Vagina (tissue), 2 donors: ENCODE measurements around the gene CTDSP2. TPM values are rescaled to one million over a fixed set of nuclear protein-coding genes. Genes with fewer than 3 reads are reported as not detected.

Experiments
- DNase-seq, 2 donors: peaks; one replicate each; pipeline ENCODE4 v3.0.0-alpha.2; 2017; ENCODE audit errors: extremely low spot score in 2 of 2
- H3K27ac ChIP-seq: fragments of 200-600 bp; sonication (generic); one replicate; pipeline ENCODE4 v1.5.1; 2019
- H3K27me3 ChIP-seq: fragments of 200-600 bp; sonication (generic); one replicate; pipeline ENCODE4 v1.5.1; 2019
- H3K36me3 ChIP-seq, 2 donors: fragments of 200-600 bp; sonication (generic); one replicate each; pipeline ENCODE4 v1.5.1; 2017 to 2019
- H3K4me1 ChIP-seq: fragments of 200-600 bp; sonication (generic); one replicate; pipeline ENCODE4 v1.5.1; 2019
- H3K4me3 ChIP-seq, 2 donors: fragments of 200-600 bp; sonication (generic); 1 replicate in 1 of 2; 2 replicates in 1 of 2; pipeline ENCODE4 v1.5.1; 2016 to 2019
- H3K9me3 ChIP-seq: fragments of 200-600 bp; sonication (generic); one replicate; pipeline ENCODE4 v1.5.1; 2019
- CTCF ChIP-seq, 3 experiments: fragments of 450-650 bp in 2 of 3; fragments of 200-600 bp in 1 of 3; sonication (generic) in 1 of 3; IDR thresholded peaks; one replicate each; pipeline ENCODE4 v1.5.1; 2017 to 2019; ENCODE audit warnings: antibody characterized with exemption in 3 of 3, mild to moderate bottlenecking in 2 of 3, moderate library complexity in 2 of 3
- POLR2A ChIP-seq, 2 donors: fragments of 450-650 bp; IDR thresholded peaks; one replicate each; pipeline ENCODE4 v1.6.1; 2017; ENCODE audit warnings: antibody characterized with exemption in 2 of 2, mild to moderate bottlenecking in 2 of 2, moderate library complexity in 2 of 2
- POLR2AphosphoS5 ChIP-seq, 2 donors: sonication (generic); formaldehyde crosslinking; IDR thresholded peaks; one replicate each; pipeline ENCODE4 v1.9.0; 2017; ENCODE audit warnings: antibody characterized with exemption in 2 of 2, mild to moderate bottlenecking in 2 of 2, low read depth in 1 of 2; ENCODE audit not compliant: insufficient read depth in 1 of 2
- intact Hi-C: fragments of 100-400 bp; cut with DNase I; formaldehyde crosslinking; loops from one replicate; pipeline ENCODE4 v1.15.1; 2023
- total RNA-seq: library from RNA; depleted of rRNA; stranded (reverse); fragments of >200 nt; gene quantifications from one replicate; pipeline ENCODE4 v1.2.3, GENCODE V29; 2016

The CTDSP2 gene
- total RNA-seq, 1 donor from 2014 or later, result 108 TPM

DNA sequence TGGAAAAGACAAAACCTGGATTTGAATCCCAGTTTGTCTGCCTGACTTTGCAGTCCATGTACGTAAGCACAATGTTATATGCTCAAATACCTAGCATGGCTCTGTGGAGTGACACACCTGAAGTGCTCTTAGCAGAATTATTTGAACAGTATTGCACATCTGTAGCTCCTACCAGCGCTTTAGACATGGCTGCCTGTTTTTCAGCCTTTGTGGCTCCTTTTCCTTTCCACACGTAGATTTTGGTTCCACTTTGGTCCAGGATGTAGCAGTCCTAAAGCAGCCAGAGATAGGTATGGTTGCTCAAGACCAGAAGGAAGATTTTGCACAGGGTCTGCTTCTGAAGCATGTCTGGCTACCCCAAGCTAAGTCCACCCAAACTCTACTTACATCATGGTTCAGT is 37.1 kb downstream of the CTDSP2 start:
- Histone ChIP-seq H3K4me3 (no peak overlapping the region), H3K36me3 (peaks cover 0 to 26% of the 10 kb centered on the region in 2 donors), H3K27me3 (no peaks in the 10 kb centered on the region), H3K9me3 (no peaks in the 10 kb centered on the region), H3K27ac (no peak overlapping the region), H3K4me1 (peaks cover 8% of the 10 kb centered on the region)
- intact Hi-C loops, result no loop called here
- DNase-seq, result no peak
- TF ChIP-seq POLR2AphosphoS5 (IDR thresholded peaks at IDR 0.05; ENCODE audit: insufficient read depth in 1 of 2, low read depth in 1 of 2) (no peak), CTCF (IDR thresholded peaks at IDR 0.05) (no peak), POLR2A (IDR thresholded peaks at IDR 0.05) (no peak)

- no peak overlapping the region for H3K27ac ChIP-seq
- intact Hi-C loops, result no loop called here
- TF ChIP-seq POLR2AphosphoS5 (IDR thresholded peaks at IDR 0.05; ENCODE audit: insufficient read depth in 1 of 2, low read depth in 1 of 2) (no peak), CTCF (IDR thresholded peaks at IDR 0.05) (no peak), POLR2A (IDR thresholded peaks at IDR 0.05) (no peak)
- H3K9me3 ChIP-seq, result no peaks in the 10 kb centered on the region
- H3K4me3 ChIP-seq, result no peak overlapping the region
- no peaks in the 10 kb centered on the region for H3K27me3 ChIP-seq
- H3K4me1 ChIP-seq, result peaks cover 7% of the 10 kb centered on the region
- no peak for DNase-seq
- peaks cover 0 to 26% of the 10 kb centered on the region in 2 donors for H3K36me3 ChIP-seq
Measured at GRCh38 chr12:57808351-57808750, 38.2 kb downstream of the CTDSP2 start.

- peaks cover 0 to 28% of the 10 kb centered on the region in 2 donors for H3K36me3 ChIP-seq
- TF ChIP-seq POLR2A (IDR thresholded peaks at IDR 0.05) (no peak), CTCF (IDR thresholded peaks at IDR 0.05) (no peak), POLR2AphosphoS5 (IDR thresholded peaks at IDR 0.05; ENCODE audit: insufficient read depth in 1 of 2, low read depth in 1 of 2) (no peak)
Measured at GRCh38 chr12:57807285-57807684, 39.2 kb downstream of the CTDSP2 start.

DNA sequence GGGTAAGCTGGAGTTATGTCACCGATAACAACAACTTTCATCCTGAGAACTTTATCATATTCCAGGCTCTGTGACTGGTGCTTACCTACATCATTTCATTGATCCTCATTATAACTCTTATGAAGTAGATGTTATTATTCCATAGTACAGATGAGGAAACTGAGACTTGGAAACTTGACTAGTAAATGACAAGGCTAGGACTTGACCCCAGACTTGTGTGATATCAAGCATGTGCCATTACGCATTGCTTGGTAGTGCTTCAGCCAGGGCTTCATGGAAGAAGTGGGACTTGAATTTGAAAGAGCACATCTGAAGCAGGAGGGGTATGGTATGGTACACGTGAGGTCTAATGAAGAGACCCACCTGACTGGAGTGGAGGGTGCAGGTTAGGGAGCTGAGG is 39.9 kb downstream of the CTDSP2 start:
- H3K27ac ChIP-seq, result no peak overlapping the region
- H3K9me3 ChIP-seq, result no peaks in the 10 kb centered on the region
- H3K4me1 ChIP-seq, result peaks cover 7% of the 10 kb centered on the region
- H3K27me3 ChIP-seq, result no peaks in the 10 kb centered on the region
- DNase-seq, result no peak
- peaks cover 0 to 32% of the 10 kb centered on the region in 2 donors for H3K36me3 ChIP-seq
- no peak overlapping the region for H3K4me3 ChIP-seq
- intact Hi-C loops, result no loop called here
- TF ChIP-seq POLR2AphosphoS5 (IDR thresholded peaks at IDR 0.05; ENCODE audit: insufficient read depth in 1 of 2, low read depth in 1 of 2) (no peak), POLR2A (IDR thresholded peaks at IDR 0.05) (no peak), CTCF (IDR thresholded peaks at IDR 0.05) (no peak)

More at GRCh38 chr12:57807285-57807684, 39.2 kb downstream of the CTDSP2 start:
- Histone ChIP-seq H3K4me3 (no peak overlapping the region), H3K27me3 (no peaks in the 10 kb centered on the region), H3K4me1 (peaks cover 7% of the 10 kb centered on the region), H3K27ac (no peak overlapping the region), H3K9me3 (no peaks in the 10 kb centered on the region)
- intact Hi-C loops, result no loop called here
- DNase-seq, result no peak

DNA sequence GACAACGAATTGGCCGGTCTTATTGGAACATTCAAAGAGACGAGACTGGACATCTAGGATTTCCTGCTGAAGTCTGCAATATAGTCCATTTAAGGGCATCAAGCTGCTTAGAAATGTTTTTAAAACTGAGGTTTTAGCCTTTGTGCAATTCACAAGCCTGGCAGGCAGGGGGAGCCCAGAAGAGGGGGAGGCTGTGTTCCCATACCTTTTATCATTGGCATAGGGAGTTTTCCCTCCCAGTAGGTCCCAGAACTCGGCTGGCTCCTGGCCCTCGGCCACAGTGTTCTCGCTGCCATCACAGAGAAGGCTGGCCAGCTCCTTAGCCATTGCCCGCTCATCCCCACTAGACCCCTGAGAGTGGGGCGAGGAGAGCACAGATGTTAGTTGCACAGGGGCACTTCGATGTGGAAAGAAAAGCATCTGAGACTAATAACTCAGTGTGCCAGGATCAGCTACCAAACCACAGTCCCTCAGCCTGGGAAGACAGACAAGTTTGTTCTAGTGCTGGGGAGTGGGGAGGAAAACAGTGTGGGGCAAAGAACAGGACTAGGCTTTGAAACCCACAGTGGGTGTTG is 43.1 kb downstream of the CTDSP2 start:
- H3K27me3 ChIP-seq, result no peaks in the 10 kb centered on the region
- peaks cover 7% of the 10 kb centered on the region for H3K4me1 ChIP-seq
- H3K4me3 ChIP-seq, result no peak overlapping the region
- intact Hi-C loops, result no loop called here
- DNase-seq, result no peak
- no peaks in the 10 kb centered on the region for H3K9me3 ChIP-seq
- H3K36me3 ChIP-seq, result peaks cover 0 to 36% of the 10 kb centered on the region in 2 donors
- TF ChIP-seq POLR2A (IDR thresholded peaks at IDR 0.05) (no peak), CTCF (IDR thresholded peaks at IDR 0.05) (peak; percentile 61 to 74 (median 64)), POLR2AphosphoS5 (IDR thresholded peaks at IDR 0.05; ENCODE audit: insufficient read depth in 1 of 2, low read depth in 1 of 2) (peak in 1 of 2 donors; percentile 33)
- H3K27ac ChIP-seq, result peak overlapping the region; percentile 27
